HG02870 (cell line): ENCODE measurements around the gene MLXIP.
"Not testable (repeated sequence)": the region's sequence is repeated elsewhere in the genome, so short reads cannot be mapped to it uniquely, and the experiment has no call there.

ENCODE experiments used
- ATAC-seq: cut with Tn5 transposase; IDR thresholded peaks from one replicate; pipeline ENCODE4 v1.9.1; 2021; ENCODE audit warnings: mild to moderate bottlenecking, moderate library complexity; ENCODE audit not compliant: unreplicated experiment

The MLXIP gene

GRCh38 chr12:122094735-122095631 is 16.4 kb downstream of the MLXIP start:
- ATAC-seq = no peak

GRCh38 chr12:122096014-122096413 is 17.5 kb downstream of the MLXIP start:
- no peak for ATAC-seq

- ATAC-seq = no peak
These were observed 18.1 kb downstream of the MLXIP start for GRCh38 chr12:122096591-122097149.

GRCh38 chr12:122097584-122097926 is 19.0 kb downstream of the MLXIP start:
- no peak for ATAC-seq

DNA sequence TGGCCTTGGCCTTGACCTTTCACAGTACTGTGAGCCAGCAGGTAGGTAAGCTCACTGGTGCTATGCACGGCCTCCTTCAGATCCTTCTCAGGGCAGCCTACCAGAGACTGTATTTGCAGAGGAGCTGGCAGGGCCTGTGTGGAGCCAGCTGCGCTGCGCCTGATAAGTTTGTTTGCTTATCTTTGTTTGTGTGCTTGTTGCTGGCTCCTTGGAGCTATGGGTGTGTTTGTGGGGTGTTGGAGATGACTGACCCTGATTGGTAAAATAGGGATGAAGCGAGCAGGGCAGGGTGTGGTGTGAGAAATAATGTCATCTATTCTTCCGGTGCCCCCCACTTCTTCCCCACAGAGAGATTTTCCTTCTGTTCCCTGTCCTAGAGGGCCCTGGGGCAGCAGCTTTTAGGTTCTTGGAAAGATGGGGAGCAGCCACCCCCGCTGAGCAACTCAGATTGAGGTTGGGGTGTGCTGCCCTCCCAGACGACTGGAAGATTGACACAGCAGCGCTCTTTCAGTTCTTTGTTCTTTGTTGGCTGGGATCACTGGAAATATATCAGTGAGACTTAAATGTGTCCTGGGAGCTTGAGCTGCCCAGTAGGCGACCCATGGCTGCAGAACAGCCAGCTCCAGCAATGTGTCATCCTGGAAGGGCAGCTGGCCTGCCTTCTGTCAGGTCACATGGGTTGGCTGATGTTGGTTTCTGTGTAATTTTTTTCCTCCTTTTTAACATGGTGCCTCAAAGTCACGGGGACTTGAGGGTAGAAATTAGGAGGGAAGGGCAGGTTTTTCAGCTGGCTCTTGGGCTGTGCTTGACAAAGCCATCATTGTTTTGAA is 19.6 kb downstream of the MLXIP start:
- no peak for ATAC-seq

GRCh38 chr12:122099280-122099749 is 20.8 kb downstream of the MLXIP start:
- ATAC-seq = no peak

- ATAC-seq = no peak
These were observed 21.3 kb downstream of the MLXIP start for GRCh38 chr12:122099856-122100255.

DNA sequence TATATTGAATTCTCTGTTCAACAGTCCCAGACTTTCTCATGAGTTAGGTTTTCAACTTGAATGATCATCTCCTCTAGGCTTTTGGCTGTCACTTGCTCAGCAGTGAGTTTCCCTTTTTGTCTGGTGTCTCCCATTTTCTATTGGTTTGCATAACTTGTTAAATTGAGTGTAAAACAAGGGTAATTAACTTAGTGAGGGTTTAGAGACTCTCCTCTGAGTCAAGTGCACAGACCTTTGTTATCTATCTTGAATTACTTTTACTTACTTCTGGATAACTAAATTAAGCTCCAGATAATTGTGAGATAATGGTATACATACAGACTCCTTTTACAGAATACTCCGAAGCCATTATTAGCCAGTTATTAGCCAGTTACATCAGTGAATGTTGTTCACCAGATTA is 22.0 kb downstream of the MLXIP start:
- no peak for ATAC-seq

- ATAC-seq = no peak
These were observed 23.8 kb downstream of the MLXIP start for GRCh38 chr12:122102331-122102730.

GRCh38 chr12:122104844-122105243 is 26.3 kb downstream of the MLXIP start:
- ATAC-seq = no peak

DNA sequence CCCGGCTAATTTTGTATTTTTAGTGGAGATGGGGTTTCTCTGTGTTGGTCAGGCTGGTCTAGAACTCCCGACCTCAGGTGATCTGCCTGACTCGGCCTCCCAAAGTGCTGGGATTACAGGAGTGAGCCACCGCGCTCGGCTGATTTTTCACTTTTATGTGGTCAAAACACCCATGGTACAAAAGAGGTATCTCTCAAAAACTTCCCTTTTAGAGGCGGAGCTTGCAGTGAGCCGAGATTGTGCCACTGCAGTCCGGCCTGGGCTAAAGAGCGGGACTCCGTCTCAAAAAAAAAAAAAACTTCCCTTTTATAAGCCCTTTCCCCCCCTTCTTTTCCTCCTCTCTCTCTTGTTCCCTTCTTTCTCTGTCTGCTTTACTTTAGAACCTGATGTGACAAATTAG is 26.9 kb downstream of the MLXIP start:
- ATAC-seq = not testable (repeated sequence)

GRCh38 chr12:122106843-122107242 is 28.3 kb downstream of the MLXIP start:
- no peak for ATAC-seq

DNA sequence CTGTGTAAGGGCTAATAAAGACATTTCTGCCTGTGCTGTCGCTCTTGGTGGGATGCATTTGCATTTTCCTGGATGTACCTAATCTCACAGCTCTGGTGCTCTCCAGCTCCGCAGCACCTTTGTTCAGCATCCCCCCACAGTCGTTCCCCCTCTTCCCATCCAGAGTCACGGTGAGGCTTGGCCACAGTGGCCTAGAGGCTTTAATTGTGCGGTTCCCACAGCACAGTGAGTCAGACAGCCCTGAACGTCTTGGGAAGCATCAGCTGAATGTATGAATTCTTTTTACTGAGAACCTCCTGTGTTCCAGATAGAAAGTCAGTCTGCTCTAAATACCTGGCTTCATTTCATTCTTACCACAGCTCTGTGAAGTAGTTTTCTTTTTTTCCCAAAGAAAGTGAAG is 28.7 kb downstream of the MLXIP start:
- ATAC-seq = no peak

DNA sequence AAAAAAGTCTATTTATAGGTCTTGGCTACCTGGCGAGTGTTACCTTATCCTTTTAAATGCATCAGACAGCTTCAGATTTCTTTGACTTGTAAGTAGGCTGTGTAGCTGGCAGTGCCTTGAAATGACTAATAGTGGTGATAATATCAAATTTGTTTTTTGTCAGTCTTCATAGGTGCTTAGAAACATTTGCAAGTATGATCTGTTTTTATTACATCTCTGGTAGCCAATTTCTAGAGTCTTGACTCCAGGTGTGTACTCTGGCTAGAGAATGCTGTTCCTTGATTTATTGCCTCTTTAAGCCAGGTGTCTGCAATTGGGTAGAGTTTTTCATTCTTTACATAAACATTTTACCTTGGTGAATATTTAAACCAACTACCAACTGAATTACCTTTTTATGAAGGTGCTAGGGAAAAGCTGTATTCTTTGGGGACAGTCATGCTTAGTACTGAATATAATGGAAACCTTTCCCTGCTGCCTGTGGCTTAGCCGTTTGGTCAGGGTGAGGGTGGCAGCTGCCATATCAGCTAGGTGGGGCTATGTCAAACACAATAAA is 32.6 kb downstream of the MLXIP start:
- no peak for ATAC-seq

GRCh38 chr12:122116707-122117535 is 38.4 kb downstream of the MLXIP start:
- ATAC-seq = no peak

DNA sequence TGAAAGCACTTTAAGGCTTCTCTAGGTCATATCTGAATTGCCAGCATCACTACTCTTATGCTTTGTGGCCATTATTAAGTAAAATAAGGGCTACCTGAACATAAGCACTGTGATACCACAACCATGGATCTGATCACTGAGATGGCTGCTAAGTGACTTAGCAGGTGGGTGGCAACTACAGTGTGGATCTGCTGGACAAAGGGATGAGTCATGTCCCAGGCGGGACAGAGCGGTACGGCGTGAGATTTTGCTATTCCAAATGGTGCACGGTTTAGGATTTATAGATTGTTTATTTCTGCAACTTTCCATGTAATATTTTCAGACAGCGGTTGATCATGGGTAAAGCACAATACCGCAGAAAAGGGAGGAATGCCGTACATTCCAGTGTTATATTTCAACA is 39.4 kb downstream of the MLXIP start:
- ATAC-seq = no peak

DNA sequence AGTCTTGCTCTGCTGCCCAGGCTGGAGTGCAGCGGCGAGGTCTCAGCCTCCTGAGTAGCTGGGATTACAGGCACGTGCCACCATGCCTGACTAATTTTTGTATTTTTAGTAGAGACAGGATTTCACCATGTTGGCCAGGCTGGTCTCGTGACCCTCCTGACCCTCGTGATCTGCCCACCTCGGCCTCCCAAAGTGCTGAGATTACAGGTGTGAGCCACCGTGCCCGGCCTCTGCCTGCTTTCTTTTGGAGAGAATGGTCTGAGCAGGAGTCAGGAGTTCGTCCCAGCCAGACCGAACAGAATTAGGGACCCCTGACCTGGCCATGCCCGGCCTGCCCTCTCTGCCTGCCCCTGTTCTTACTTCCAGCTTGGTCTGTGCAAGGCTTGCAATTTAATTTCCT is 42.8 kb downstream of the MLXIP start:
- not testable (repeated sequence) for ATAC-seq

DNA sequence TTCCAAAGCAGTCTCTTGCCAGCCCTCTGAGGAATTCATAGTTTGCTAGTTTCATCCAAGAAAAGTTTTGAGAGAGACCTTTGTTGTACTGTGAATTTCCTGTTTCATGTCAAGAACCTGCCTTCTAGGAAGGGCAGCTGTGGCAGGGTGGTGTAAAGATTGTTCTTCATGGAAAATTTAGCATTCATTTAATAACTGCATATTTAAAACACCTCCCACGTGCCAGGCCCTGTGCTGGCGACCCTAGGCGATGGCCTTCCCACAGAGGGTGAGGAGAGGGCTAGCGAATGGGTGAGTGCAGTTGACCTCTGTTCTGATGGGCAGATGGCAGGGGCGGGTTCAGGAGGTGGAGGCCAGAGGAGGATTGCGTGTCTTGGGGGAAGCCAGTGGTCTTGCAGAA is 43.2 kb downstream of the MLXIP start:
- ATAC-seq = no peak

DNA sequence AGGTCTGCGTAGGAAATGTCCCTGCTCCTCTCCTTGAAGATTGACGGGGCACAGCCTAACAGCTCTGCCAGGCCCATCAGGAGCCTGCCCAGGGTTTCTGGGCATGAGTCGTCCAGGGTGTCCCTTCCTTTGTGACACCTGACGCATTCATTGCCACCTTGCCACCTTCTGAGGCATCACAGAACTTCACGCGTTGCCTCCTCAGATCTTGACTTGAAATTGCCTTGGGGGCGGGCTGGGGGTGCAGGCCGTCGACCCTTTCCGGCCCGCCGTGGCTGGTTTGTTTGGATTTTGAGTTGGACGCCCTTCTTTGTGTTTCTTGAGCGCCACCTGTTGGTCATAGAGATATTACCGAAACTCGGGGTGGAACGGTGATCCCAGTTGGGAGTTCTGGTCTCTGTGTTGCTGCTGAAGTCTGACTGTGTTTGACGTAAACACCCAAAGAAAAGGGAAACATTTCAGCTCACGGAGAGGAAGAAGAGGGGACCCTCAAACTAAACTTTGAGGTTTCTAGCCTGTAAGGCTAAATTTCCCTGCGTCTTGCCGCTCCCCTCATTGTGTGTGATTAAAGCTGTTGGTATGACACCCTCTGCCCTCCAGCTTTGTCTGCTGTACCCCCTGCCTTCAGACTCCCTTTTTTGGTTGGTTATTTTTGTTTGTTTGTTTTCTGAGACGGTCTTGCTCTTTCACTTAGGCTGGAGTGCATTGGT is 44.6 kb downstream of the MLXIP start:
- no peak for ATAC-seq

DNA sequence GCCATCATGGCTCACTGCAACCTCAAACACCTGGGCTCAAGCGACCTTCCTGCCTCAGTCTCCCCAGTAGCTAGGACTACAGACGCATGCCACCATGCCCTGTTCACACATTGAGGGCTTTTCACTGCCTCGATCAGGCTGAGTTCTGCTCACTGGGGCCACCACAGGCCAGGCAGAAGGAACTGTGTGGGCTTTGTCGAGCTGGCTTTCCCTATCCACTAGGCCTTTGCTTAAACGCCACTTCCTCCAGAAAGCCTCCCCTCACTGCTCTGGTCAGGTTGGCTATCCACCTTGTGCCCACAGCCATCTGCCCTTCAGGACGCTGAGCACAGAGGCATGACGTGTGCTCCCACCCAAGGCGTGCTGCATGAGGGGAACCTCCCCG is 45.2 kb downstream of the MLXIP start:
- no peak for ATAC-seq
